CD14-positive monocyte (primary cell): ENCODE results near the gene UBE3D. TPM values are rescaled to one million over a fixed set of nuclear protein-coding genes. Genes with fewer than 3 reads are reported as not detected.

ENCODE experiments used
- DNase-seq, 3 donors: peaks; one replicate each; pipeline ENCODE4 v3.0.0-alpha.2; 2011 to 2022
- H2AFZ ChIP-seq: 2 replicates; pipeline ENCODE4 v1.6.0; 2012; ENCODE audit warnings: mild to moderate bottlenecking, low read depth, low read length, inconsistent platforms; ENCODE audit not compliant: insufficient read depth, poor library complexity, severe bottlenecking
- H3K27ac ChIP-seq, 2 donors: 1 replicate in 1 of 2; 2 replicates in 1 of 2; pipeline ENCODE4 v1.5.1; 2012 to 2013; ENCODE audit warnings: low read length in 2 of 2, control low read depth in 1 of 2, inconsistent platforms in 1 of 2, low read depth in 1 of 2, mild to moderate bottlenecking in 1 of 2
- H3K27me3 ChIP-seq, 2 donors: one replicate each; pipeline versions ENCODE4 v1.6.0 to v1.6.1; 2011 to 2013; ENCODE audit warnings: low read length in 2 of 2; ENCODE audit not compliant: control insufficient read depth in 2 of 2, insufficient read depth in 2 of 2
- H3K36me3 ChIP-seq, 2 donors: replicated peaks in 1 of 2; 1 replicate in 1 of 2; 2 replicates in 1 of 2; pipeline versions ENCODE4 v1.5.1 to v1.6.1; 2012 to 2013; ENCODE audit warnings: low read length in 2 of 2, control low read depth in 1 of 2, inconsistent platforms in 1 of 2, mild to moderate bottlenecking in 1 of 2; ENCODE audit not compliant: insufficient read depth in 2 of 2, control insufficient read depth in 1 of 2
- H3K4me1 ChIP-seq, 2 donors: 1 replicate in 1 of 2; 2 replicates in 1 of 2; pipeline versions ENCODE4 v1.5.1 to v1.6.1; 2012 to 2013; ENCODE audit warnings: low read length in 2 of 2, control low read depth in 1 of 2, inconsistent platforms in 1 of 2, mild to moderate bottlenecking in 1 of 2, moderate library complexity in 1 of 2; ENCODE audit not compliant: insufficient read depth in 2 of 2, control insufficient read depth in 1 of 2
- H3K4me2 ChIP-seq: replicated peaks from 2 replicates; pipeline ENCODE3; 2012; ENCODE audit warnings: low read length, moderate library complexity, mild to moderate bottlenecking; ENCODE audit not compliant: poor library complexity, severe bottlenecking; ENCODE audit errors: extremely low read depth
- H3K4me3 ChIP-seq, 3 experiments: fragments of 200-600 bp in 1 of 3; sonication (generic) in 1 of 3; replicated peaks in 1 of 3; 1 replicate in 2 of 3; 2 replicates in 1 of 3; pipeline ENCODE4 v1.5.1; 2011 to 2013; ENCODE audit warnings: low read length in 3 of 3, mild to moderate bottlenecking in 3 of 3, control low read depth in 2 of 3, low read depth in 2 of 3, inconsistent platforms in 1 of 3, moderate library complexity in 1 of 3
- H3K79me2 ChIP-seq: 2 replicates; pipeline ENCODE4 v1.6.0; 2012; ENCODE audit warnings: mild to moderate bottlenecking, control low read depth, inconsistent platforms, low read length, moderate library complexity; ENCODE audit not compliant: insufficient read depth
- H3K9ac ChIP-seq: 2 replicates; pipeline ENCODE4 v1.6.0; 2017; ENCODE audit warnings: low read length, mild to moderate bottlenecking; ENCODE audit not compliant: insufficient read depth, poor library complexity, severe bottlenecking
- H3K9me3 ChIP-seq, 2 donors: replicated peaks in 1 of 2; 1 replicate in 1 of 2; 2 replicates in 1 of 2; pipeline versions ENCODE4 v1.5.1 to v1.6.1; 2012 to 2013; ENCODE audit warnings: low read length in 2 of 2, control low read depth in 1 of 2; ENCODE audit not compliant: control insufficient read depth in 1 of 2, insufficient read depth in 1 of 2
- H4K20me1 ChIP-seq: 2 replicates; pipeline ENCODE4 v1.6.0; 2012; ENCODE audit warnings: mild to moderate bottlenecking, low read length, control low read depth, moderate library complexity; ENCODE audit not compliant: insufficient read depth
- H3K27ac Mint-ChIP-seq, 7 donors: one replicate each; pipeline ENCODE4 v1.8.0; 2020; ENCODE audit warnings: mild to moderate bottlenecking in 7 of 7, mixed read lengths in 7 of 7, moderate library complexity in 6 of 7, inconsistent platforms in 2 of 7
- H3K27me3 Mint-ChIP-seq, 3 donors: one replicate each; pipeline ENCODE4 v1.8.0; 2021 to 2022; ENCODE audit warnings: low read depth in 3 of 3, mild to moderate bottlenecking in 3 of 3, mixed read lengths in 3 of 3, moderate library complexity in 3 of 3, inconsistent platforms in 1 of 3
- H3K36me3 Mint-ChIP-seq, 2 donors: one replicate each; pipeline ENCODE4 v1.8.0; 2020; ENCODE audit warnings: mixed read lengths in 2 of 2, inconsistent platforms in 1 of 2, mild to moderate bottlenecking in 1 of 2
- H3K4me1 Mint-ChIP-seq: one replicate; pipeline ENCODE4 v1.8.0; 2020; ENCODE audit warnings: mild to moderate bottlenecking, mixed read lengths
- H3K4me3 Mint-ChIP-seq, 2 donors: one replicate each; pipeline ENCODE4 v1.8.0; 2020; ENCODE audit warnings: mild to moderate bottlenecking in 2 of 2, mixed read lengths in 2 of 2, moderate library complexity in 1 of 2
- H3K9me3 Mint-ChIP-seq, 7 donors: one replicate each; pipeline ENCODE4 v1.8.0; 2020 to 2022; ENCODE audit warnings: mixed read lengths in 7 of 7, mild to moderate bottlenecking in 6 of 7, moderate library complexity in 6 of 7, inconsistent platforms in 2 of 7
- WGBS: methylation state at CpG from one replicate; pipeline ENCODE4 v1.1.5; 2013; ENCODE audit warnings: missing lambda C conversion rate; ENCODE audit not compliant: insufficient coverage; 5-methylcytosine and 5-hydroxymethylcytosine counted together
- intact Hi-C, 2 donors: fragments of 100-400 bp; cut with micrococcal nuclease; formaldehyde crosslinking; loops; one replicate each; pipeline versions ENCODE4 v1.15.0 to v1.15.1; 2023
- polyA plus RNA-seq, 3 donors: library from polyadenylated mRNA; depleted of rRNA in 1 of 3; unstranded in 2 of 3; stranded (reverse) in 1 of 3; fragments of 300-500 nt in 2 of 3; fragments of >200 nt in 1 of 3; fragmentation: Illumina TruSeq in 2 of 3; gene quantifications; 1 replicate in 2 of 3; 2 replicates in 1 of 3; pipeline ENCODE4 v1.2.3, GENCODE V29; 2012 to 2021
- TF ChIP-seq, protein P1 (sequence below): fragments of 200-600 bp; IDR thresholded peaks from one replicate; pipeline ENCODE4 v1.8.0; 2022; ENCODE audit warnings: antibody characterized with exemption, mild to moderate bottlenecking

UBE3D gene
- polyA plus RNA-seq, 3 donors: 0.61 to 1.7 (median 1.1) TPM

DNA sequence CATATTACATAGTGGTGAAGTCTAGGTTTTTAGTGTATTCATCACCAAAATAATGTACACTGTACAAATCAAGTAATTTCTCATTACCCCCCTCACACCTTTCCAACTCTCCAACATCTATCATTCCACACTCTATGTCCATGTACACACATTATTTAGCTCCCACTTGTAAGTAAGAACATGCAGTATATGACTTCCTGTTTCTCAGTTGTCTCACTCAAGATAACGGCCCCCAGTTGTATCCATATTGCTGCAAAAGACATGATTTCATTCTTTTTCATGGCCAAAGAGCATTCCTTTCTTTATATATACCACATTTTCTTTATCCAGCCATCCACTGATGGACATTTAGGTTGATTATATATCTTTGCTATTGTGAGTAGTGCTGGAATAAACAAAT lies 86.0 kb downstream of the UBE3D start:
- no peaks in the 10 kb centered on the region for H3K27me3 Mint-ChIP-seq

DNA sequence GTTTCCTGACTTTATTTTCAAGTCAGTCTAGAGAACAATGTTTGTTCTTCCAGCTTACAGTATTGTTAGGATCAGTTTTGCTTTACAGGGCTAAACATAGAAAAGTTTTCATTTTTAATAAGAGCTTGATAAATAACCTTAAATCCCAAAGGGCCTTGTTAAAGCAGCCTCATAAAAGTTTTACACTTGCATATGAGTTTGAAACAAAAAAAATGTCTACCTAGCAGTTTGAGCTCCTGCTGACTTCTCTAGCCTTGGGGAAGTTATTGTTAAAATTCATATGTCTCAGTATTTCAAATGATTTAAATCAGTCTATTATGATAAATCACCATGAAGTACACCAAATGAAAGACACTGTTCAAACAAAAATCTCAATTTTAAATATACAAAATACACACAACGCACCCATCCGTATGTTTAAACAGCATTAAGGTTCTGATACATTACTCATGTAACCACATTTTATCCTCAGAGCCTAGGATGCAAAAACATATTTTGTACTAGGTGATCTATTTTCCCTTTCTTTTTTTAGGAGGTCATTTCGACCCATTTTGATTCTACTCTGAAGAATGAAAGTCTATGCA lies 87.2 kb downstream of the UBE3D start:
- Mint-ChIP-seq H3K4me3 (no peak overlapping the region), H3K27ac (no peak overlapping the region), H3K36me3 (no peaks in the 10 kb centered on the region), H3K9me3 (no peaks in the 10 kb centered on the region), H3K27me3 (peaks cover 0 to 1% (median 0%) of the 10 kb centered on the region in 3 donors), H3K4me1 (no peaks in the 10 kb centered on the region)
- intact Hi-C loops: no loop called here
- no peak for DNase-seq
- WGBS: no CpG with 5 or more reads among the region's 3 CpGs
- H3K9me3 ChIP-seq: no peaks in the 10 kb centered on the region
- TF ChIP-seq, protein P1, sequence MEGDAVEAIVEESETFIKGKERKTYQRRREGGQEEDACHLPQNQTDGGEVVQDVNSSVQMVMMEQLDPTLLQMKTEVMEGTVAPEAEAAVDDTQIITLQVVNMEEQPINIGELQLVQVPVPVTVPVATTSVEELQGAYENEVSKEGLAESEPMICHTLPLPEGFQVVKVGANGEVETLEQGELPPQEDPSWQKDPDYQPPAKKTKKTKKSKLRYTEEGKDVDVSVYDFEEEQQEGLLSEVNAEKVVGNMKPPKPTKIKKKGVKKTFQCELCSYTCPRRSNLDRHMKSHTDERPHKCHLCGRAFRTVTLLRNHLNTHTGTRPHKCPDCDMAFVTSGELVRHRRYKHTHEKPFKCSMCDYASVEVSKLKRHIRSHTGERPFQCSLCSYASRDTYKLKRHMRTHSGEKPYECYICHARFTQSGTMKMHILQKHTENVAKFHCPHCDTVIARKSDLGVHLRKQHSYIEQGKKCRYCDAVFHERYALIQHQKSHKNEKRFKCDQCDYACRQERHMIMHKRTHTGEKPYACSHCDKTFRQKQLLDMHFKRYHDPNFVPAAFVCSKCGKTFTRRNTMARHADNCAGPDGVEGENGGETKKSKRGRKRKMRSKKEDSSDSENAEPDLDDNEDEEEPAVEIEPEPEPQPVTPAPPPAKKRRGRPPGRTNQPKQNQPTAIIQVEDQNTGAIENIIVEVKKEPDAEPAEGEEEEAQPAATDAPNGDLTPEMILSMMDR: no peak
- H3K4me1 ChIP-seq: no peaks in the 10 kb centered on the region
- no peak overlapping the region for H2AFZ ChIP-seq
- no peak overlapping the region for H3K4me2 ChIP-seq
- no peak overlapping the region for H3K27ac ChIP-seq
- H4K20me1 ChIP-seq: no peaks in the 10 kb centered on the region
- no peaks in the 10 kb centered on the region for H3K27me3 ChIP-seq
- no peak overlapping the region for H3K9ac ChIP-seq
- no peaks in the 10 kb centered on the region for H3K36me3 ChIP-seq
- no peaks in the 10 kb centered on the region for H3K79me2 ChIP-seq
- no peak overlapping the region for H3K4me3 ChIP-seq

More for the DNA sequence above, 86.0 kb downstream of the UBE3D start:
- 100% methylated on average over 1 of the region's 1 CpG for WGBS
- no peaks in the 10 kb centered on the region for H3K79me2 ChIP-seq
- no peak overlapping the region for H3K4me2 ChIP-seq
- H3K4me1 ChIP-seq: no peaks in the 10 kb centered on the region
- H3K27me3 ChIP-seq: no peaks in the 10 kb centered on the region
- no peak overlapping the region for H2AFZ ChIP-seq
- H3K4me3 Mint-ChIP-seq: no peak overlapping the region
- no peaks in the 10 kb centered on the region for H3K9me3 Mint-ChIP-seq
- no peaks in the 10 kb centered on the region for H3K36me3 ChIP-seq
- DNase-seq: no peak
- TF ChIP-seq, protein P1: no peak
- no peaks in the 10 kb centered on the region for H3K36me3 Mint-ChIP-seq
- no peaks in the 10 kb centered on the region for H3K4me1 Mint-ChIP-seq
- no peak overlapping the region for H3K9ac ChIP-seq
- H3K27ac Mint-ChIP-seq: no peak overlapping the region
- no peak overlapping the region for H3K4me3 ChIP-seq
- H4K20me1 ChIP-seq: no peaks in the 10 kb centered on the region
- intact Hi-C loops: no loop called here
- H3K27ac ChIP-seq: no peak overlapping the region
- H3K9me3 ChIP-seq: no peaks in the 10 kb centered on the region
